ENCODE results near the gene ZNF326.

ZNF326 gene, protein sequence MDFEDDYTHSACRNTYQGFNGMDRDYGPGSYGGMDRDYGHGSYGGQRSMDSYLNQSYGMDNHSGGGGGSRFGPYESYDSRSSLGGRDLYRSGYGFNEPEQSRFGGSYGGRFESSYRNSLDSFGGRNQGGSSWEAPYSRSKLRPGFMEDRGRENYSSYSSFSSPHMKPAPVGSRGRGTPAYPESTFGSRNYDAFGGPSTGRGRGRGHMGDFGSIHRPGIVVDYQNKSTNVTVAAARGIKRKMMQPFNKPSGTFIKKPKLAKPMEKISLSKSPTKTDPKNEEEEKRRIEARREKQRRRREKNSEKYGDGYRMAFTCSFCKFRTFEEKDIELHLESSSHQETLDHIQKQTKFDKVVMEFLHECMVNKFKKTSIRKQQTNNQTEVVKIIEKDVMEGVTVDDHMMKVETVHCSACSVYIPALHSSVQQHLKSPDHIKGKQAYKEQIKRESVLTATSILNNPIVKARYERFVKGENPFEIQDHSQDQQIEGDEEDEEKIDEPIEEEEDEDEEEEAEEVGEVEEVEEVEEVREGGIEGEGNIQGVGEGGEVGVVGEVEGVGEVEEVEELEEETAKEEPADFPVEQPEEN

DNA sequence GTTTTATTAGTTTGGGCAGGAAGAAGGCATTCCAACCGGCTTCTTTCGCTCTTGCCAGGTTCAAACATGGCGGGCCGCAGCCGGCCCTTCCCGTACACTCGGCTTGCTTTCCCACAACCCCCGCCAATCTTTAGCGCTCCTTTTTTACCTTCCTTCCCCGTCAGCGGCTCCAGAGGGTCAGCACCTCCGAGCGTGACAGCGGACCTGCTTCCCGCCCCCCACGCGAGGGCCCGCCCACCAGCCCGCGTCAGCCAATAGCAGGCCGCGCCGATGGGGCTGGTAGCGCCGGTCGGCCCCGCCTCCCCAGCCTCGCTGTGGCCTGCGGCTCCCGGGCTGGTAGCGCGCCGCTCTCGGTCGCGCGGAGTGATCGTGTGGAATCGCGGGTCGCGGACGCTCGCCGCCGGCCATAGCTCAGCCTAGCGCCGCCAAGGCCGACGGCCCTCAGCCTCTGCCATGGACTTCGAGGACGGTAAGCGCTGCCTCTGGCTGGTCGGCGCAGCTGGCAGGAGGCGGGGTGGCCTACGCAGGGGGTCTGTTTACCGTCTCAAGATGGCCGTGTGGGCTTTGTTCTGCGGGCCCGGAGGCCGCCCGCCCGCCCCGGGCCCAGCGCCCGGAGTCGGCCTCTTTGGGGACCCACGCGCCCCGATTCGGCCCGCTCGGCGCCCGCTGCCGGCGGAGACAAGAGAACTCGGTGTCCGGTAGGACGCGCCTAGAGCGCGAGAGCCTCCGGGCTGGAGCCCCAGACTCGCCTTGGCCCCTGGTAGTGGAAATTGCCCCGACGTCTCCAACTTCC lies at the start of gene ZNF326:
ZNF326 (plus strand) TSS at position 306 of the 793 bp plus-strand sequence; CDS start at position 454, 148 bp downstream.
- no peaks in the 10 kb centered on the region for H3K27me3 Mint-ChIP-seq
- peak within 1 kb of the TSS; percentile 98 for H3K4me3 Mint-ChIP-seq
- H3K36me3 Mint-ChIP-seq (ENCODE audit: low read depth) = peaks cover 37% of the 10 kb centered on the region
- peak; percentile 99 for DNase-seq
- peak within 1 kb of the TSS; percentile 95 for H3K27ac Mint-ChIP-seq
- peaks cover 46% of the 10 kb centered on the region for H3K4me1 Mint-ChIP-seq (ENCODE audit: low read depth)
- no peaks in the 10 kb centered on the region for H3K9me3 Mint-ChIP-seq

DNA sequence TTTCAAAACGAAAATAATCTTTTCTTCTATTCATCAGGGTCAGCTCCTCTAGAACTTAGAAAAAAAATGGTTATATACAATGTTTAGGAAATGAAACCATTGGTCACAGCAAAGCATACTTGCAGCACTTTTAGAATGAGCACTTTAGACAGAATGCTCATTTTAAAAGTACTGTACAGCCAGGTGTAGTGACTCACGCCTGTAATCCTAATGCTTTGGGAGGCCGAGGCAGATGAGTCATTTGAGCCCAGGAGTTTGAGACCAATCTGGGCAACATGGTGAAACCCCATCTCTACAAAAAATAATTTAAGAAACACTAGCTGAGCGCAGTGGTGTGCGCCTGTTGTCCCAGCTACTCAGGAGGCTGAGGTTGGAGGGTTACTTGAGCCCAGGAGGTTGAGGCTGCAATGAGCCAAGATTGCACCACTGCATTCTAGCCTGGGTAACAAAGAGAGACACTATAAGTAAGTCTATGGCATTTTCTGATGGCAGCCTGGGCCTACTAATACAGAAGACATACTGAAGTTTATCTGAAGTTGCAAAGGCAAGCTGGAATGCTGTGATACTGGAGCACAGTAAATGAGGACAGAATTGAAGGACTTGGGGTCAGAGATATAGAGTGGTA lies 48.9 kb upstream of the ZNF326 start:
- no peak for DNase-seq
- no peak overlapping the region for H3K27ac Mint-ChIP-seq
- H3K9me3 Mint-ChIP-seq = peaks cover 3% of the 10 kb centered on the region
- peaks cover 14% of the 10 kb centered on the region for H3K4me1 Mint-ChIP-seq (ENCODE audit: low read depth)
- H3K4me3 Mint-ChIP-seq = no peak overlapping the region
- peaks cover 3% of the 10 kb centered on the region for H3K27me3 Mint-ChIP-seq
- no peaks in the 10 kb centered on the region for H3K36me3 Mint-ChIP-seq (ENCODE audit: low read depth)

DNA sequence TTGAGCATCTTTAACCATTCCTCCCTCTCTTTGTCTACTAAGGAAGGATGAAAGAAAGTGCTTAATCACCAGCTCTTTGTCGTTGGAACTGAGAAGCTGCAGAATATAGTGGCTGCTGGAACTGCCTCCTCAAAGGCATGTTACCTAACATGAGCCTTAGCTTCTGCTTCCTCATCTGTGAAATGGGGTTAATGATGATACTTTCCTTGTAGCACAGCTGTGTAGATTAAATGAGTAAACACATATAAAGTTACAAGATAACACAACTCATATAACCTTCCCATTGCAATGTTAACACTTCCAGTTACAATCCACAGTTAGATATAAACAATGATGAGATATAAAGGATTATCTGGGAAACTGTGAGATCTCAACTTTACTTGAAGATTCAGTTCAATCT lies 48.4 kb upstream of the ZNF326 start:
- DNase-seq = no peak

DNA sequence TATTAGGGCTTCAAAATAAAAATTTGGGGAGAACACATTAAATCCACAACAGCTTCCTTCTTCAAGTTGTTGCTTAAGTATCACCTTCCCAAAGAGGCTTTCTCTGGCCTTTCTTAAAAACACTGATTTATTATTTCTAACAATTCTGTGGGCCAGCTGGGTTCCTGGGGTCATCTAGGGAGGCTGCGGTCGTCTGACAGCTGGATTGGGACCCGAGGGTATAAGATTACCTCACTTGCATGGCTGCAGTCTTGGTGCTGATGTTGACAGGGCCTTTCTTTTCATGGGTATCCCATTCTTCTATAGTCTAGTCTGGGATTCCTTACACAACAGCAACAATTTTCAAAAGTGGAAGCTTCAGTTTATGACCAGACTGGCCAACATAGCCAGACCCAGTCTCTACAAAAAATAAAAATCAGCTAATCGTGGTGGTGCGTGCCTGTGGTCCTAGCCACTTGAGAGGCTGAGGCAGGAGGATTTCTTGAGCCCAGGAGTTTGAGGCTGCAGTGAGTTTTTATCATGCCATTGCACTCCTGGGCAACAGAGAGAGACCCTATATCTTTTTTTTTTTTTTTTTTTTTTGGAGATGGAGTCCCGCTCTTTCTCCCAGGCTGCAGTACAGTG lies 46.1 kb upstream of the ZNF326 start:
- no peak for DNase-seq
- peaks cover 3% of the 10 kb centered on the region for H3K27me3 Mint-ChIP-seq
- H3K27ac Mint-ChIP-seq = no peak overlapping the region
- no peaks in the 10 kb centered on the region for H3K36me3 Mint-ChIP-seq (ENCODE audit: low read depth)
- no peak overlapping the region for H3K4me3 Mint-ChIP-seq
- H3K9me3 Mint-ChIP-seq = peaks cover 3% of the 10 kb centered on the region
- peaks cover 32% of the 10 kb centered on the region for H3K4me1 Mint-ChIP-seq (ENCODE audit: low read depth)

More for the DNA sequence above, 48.4 kb upstream of the ZNF326 start:
- no peaks in the 10 kb centered on the region for H3K36me3 Mint-ChIP-seq (ENCODE audit: low read depth)
- H3K4me1 Mint-ChIP-seq (ENCODE audit: low read depth) = peaks cover 15% of the 10 kb centered on the region
- peaks cover 3% of the 10 kb centered on the region for H3K9me3 Mint-ChIP-seq
- no peak overlapping the region for H3K4me3 Mint-ChIP-seq
- no peak overlapping the region for H3K27ac Mint-ChIP-seq
- peaks cover 3% of the 10 kb centered on the region for H3K27me3 Mint-ChIP-seq

DNA sequence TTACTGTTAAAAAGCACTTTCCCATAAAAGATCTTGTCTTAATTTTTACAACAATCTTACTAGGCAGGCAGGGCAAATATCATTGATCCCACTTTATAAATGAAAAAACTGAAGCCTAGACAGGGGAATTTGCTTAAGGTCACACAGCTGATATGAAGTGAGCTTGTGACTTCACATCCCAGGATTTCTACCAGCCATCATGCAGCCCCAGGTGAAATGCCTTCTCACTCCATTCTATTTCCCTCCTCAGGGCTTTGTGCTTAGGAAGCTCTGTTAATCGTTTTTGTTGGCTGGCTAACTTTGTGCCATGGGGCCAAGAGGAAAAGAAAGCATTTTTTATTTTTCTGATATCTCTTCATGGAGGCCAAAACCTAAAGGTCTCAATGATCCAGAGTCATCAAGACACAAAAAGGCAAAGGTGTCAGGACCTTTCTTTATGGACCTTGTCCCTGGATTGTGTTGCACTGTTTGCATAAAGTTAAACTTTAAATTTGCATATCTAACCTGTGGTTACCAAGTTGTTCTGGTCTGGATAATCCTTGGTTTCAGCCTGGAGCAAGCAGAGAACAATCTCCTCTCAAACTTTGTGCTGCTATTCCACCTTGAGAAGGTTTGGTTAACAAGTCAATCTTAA lies 44.8 kb upstream of the ZNF326 start:
- H3K9me3 Mint-ChIP-seq = peaks cover 3% of the 10 kb centered on the region
- peaks cover 3% of the 10 kb centered on the region for H3K27me3 Mint-ChIP-seq
- DNase-seq = no peak
- no peak overlapping the region for H3K4me3 Mint-ChIP-seq
- H3K36me3 Mint-ChIP-seq (ENCODE audit: low read depth) = no peaks in the 10 kb centered on the region
- H3K4me1 Mint-ChIP-seq (ENCODE audit: low read depth) = peaks cover 33% of the 10 kb centered on the region
- no peak overlapping the region for H3K27ac Mint-ChIP-seq

DNA sequence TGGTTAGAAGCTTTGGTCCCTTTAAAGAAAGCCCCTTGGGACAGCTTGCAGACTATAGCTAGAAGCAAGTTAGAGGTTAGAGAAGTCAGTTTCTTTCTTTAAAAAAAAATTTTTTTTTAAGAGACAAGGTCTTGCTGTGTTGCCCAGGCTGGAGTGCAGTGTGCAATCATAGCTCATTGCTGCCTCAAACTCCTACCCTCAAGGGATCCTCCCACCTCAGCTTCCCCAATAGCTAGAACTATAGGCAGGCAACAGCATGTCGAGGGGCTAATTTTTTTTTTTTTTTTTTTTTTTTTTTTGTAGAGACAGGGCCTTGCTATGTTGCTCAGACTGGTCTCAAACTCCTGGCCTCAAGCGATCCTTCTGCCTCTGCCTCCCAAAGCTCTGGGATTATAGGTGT lies 44.2 kb upstream of the ZNF326 start:
- peaks cover 3% of the 10 kb centered on the region for H3K27me3 Mint-ChIP-seq
- peaks cover 28% of the 10 kb centered on the region for H3K4me1 Mint-ChIP-seq (ENCODE audit: low read depth)
- no peak for DNase-seq
- H3K4me3 Mint-ChIP-seq = no peak overlapping the region
- peaks cover 3% of the 10 kb centered on the region for H3K9me3 Mint-ChIP-seq
- no peaks in the 10 kb centered on the region for H3K36me3 Mint-ChIP-seq (ENCODE audit: low read depth)
- H3K27ac Mint-ChIP-seq = no peak overlapping the region

DNA sequence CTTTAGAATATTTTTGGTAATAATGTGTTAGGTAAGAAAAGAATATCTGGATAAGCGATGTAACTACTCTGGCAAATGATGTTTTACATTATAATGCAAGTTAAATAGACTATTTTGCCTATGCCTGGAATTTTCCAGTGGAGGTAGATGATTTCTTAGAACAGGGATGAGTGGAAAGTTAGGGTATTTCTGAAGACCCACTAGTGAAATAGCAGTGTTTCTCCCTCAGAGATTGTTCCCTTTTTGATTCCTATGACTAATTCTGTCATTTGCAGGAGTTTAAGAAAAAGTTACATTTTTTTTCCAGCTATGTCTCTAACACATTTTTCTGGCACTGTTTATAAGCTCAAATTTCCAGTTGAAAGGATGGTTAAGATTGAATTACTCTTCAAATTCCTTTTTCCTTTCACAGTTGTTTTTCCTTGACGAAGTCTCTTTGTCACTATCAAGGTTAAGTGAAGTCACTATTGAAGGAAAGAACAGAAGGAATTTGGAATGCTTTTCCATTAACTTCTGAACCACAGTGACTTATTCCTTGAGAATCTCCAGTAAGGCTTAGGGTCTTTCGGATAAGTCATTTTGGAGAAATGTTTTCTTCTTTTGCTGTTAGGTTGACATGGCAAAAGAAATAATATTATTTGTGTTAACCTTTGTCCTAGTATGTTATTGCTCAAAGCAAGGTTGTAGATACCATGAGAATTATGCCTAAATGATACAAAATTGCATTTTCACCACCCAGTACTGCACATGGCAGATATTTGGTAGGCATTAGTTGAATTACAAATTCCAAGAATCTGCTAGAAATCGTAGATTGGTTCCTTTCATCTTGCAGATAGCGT lies 42.9 kb upstream of the ZNF326 start:
- Mint-ChIP-seq H3K36me3 (ENCODE audit: low read depth) (no peaks in the 10 kb centered on the region), H3K27ac (no peak overlapping the region), H3K4me3 (no peak overlapping the region), H3K4me1 (ENCODE audit: low read depth) (peaks cover 23% of the 10 kb centered on the region), H3K27me3 (peaks cover 3% of the 10 kb centered on the region), H3K9me3 (peaks cover 3% of the 10 kb centered on the region)
- no peak for DNase-seq

DNA sequence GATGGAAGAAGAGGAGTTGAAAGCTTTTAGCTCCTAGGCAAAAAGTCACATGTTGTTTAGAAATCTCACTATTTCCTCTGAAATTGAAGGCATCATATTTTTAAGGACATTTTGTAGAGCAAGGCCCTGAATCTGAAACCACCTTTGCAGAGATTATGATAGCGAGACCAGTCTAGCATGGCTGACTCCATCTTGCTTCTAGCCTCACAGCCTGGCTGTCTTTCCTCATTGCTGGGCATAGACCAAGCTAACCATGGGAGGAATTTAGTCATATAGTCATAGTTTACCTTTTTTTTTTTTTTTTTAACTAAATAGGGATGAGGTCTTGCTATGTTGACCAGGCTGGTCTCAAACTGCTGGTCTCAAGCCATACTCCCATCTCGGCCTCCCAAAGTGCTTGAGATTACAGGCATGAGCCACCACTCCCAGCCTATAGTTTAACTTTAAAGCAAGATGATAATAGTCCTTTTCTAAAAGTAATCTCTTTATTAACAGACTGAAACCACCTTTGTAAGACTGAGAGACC lies 42.2 kb upstream of the ZNF326 start:
- Mint-ChIP-seq H3K27ac (no peak overlapping the region), H3K4me1 (ENCODE audit: low read depth) (peaks cover 28% of the 10 kb centered on the region), H3K4me3 (no peak overlapping the region), H3K36me3 (ENCODE audit: low read depth) (no peaks in the 10 kb centered on the region), H3K9me3 (peaks cover 3% of the 10 kb centered on the region), H3K27me3 (peaks cover 3% of the 10 kb centered on the region)
- no peak for DNase-seq

DNA sequence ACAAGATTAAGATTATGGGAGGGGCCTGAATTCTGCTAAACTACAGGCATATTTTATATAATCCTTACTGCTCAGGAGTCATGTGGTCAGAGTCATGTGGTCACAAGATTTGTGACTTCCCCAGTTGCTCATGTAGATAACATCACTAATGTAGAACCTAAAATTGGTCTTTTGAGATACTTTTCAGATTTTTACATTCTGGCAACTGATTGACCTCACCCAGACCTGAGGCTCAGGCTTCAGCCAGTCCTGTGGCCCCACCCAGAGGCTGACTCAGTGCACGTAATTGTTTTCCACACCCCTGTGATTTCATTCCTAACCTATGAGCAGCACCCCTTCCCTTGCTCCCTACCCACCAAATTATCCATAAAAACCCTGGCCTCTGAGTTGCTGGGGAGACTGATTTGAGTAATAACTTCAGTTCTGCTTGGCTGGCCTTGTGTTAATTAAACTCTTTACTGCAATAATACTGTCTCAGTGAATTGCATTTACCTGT lies 41.7 kb upstream of the ZNF326 start:
- Mint-ChIP-seq H3K4me1 (ENCODE audit: low read depth) (peaks cover 32% of the 10 kb centered on the region), H3K4me3 (no peak overlapping the region), H3K9me3 (no peaks in the 10 kb centered on the region), H3K27ac (peak overlapping the region; percentile 55), H3K36me3 (ENCODE audit: low read depth) (no peaks in the 10 kb centered on the region), H3K27me3 (no peaks in the 10 kb centered on the region)
- no peak for DNase-seq

DNA sequence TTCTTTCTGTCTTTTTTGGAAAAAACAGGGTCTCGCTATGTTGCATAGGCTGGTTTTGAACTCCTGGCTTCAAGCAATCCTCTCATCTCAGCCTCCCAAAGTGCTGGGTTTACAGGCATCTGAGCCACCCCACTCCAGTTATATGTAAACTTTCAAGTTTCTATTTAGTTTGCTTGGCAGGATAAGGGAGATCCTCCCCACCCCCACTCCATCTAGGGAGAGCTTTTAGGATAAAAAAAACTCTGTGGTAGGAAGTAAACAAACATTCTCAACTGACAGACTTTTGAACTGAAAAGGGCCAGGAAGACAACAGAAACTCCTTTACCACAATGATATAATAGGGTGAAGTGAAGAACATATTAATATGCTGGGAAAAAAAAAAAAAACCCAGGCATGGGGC lies 41.0 kb upstream of the ZNF326 start:
- DNase-seq = no peak
- H3K27ac Mint-ChIP-seq = no peak overlapping the region

DNA sequence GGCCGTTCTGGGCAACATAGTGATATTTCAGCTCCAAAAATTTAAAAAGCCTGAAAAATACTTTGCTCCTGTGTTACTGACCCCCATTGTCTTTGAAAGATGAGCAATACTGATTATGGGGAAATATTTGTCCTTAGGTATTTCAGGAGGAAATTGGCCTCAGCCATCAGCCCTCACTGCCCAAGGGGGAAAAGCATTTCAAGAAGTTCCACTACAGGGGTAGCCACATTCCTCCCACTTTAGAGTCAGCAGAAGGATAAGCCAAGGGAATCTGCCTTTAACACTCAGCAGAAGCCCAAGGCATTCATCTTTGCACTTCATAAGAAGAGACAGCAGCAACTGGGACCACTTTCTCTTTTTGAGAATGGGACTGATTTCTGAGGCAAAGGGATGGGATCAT lies 40.5 kb upstream of the ZNF326 start:
- Mint-ChIP-seq H3K4me1 (ENCODE audit: low read depth) (peaks cover 42% of the 10 kb centered on the region), H3K36me3 (ENCODE audit: low read depth) (no peaks in the 10 kb centered on the region), H3K4me3 (no peak overlapping the region), H3K27me3 (no peaks in the 10 kb centered on the region), H3K9me3 (no peaks in the 10 kb centered on the region), H3K27ac (no peak overlapping the region)
- no peak for DNase-seq

More for the DNA sequence above, 41.0 kb upstream of the ZNF326 start:
- H3K36me3 Mint-ChIP-seq (ENCODE audit: low read depth) = no peaks in the 10 kb centered on the region
- no peaks in the 10 kb centered on the region for H3K27me3 Mint-ChIP-seq
- H3K4me1 Mint-ChIP-seq (ENCODE audit: low read depth) = peaks cover 37% of the 10 kb centered on the region
- no peaks in the 10 kb centered on the region for H3K9me3 Mint-ChIP-seq
- H3K4me3 Mint-ChIP-seq = no peak overlapping the region

DNA sequence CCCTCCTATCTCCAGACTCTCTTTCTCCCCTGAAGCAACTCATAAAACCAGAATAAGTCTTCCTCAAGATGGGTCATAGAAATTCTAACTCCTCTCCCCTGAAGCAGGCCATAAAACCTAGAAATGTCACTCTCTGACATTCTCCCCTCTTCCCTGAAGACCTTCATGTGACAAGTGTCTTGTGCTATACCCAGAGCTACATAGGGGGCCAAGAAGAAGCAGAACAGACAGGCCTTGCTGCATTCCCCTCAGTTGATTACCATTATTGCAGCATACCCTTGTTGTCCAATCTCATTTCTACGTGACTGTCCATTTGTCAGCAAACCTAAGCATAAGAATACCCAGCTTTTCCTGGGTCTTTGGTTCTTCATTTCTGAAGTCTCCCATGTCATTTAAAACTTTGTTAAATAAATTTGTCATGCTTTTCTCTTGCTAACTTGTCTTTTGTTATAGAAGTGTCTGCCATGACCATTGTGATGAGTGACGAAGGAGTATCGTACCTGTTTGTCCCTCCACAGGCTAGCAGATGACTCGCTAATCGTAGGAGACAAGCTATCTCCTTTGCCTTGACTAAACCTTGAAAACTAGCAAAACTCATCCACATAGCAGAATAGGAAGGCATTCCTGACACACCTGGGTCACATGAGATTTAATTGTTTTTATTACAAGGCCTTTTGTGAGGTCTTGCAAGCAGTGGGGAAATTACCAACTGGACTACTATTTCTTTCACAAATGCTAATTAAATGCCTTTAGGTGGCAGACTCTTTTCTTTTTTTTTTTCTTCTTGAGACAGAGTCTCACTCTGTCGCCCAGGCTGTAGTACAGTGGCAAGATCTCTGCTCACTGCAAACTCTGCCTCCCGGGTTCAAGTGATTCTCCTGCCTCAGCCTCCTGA lies 39.4 kb upstream of the ZNF326 start:
- Mint-ChIP-seq H3K36me3 (ENCODE audit: low read depth) (no peaks in the 10 kb centered on the region), H3K9me3 (no peaks in the 10 kb centered on the region), H3K27me3 (no peaks in the 10 kb centered on the region), H3K4me3 (no peak overlapping the region), H3K4me1 (ENCODE audit: low read depth) (peaks cover 44% of the 10 kb centered on the region), H3K27ac (no peak overlapping the region)
- no peak for DNase-seq
